ENCODE data around the gene RGPD3.
"Not testable (repeated sequence)": the region's sequence is repeated elsewhere in the genome, so short reads cannot be mapped to it uniquely, and the experiment has no call there.

GRCh38 chr2:106514827-106515226 lies 46.6 kb upstream of the RGPD3 start:
- TF ChIP-seq CTCF, POLR2A (IDR thresholded peaks at IDR 0.05): not testable (repeated sequence)

All from body of pancreas (tissue), 4 donors.